HepG2 (cell line): ENCODE measurements around the gene RBP5. TPM values are rescaled to one million over a fixed set of nuclear protein-coding genes. Genes with fewer than 3 reads are reported as not detected.

Experiments used
- ATAC-seq: fragments of 200-7000 bp; cut with Tn5 transposase; 3 replicates; pipeline ENCODE4 v1.9.1; 2020; ENCODE audit warnings: mild to moderate bottlenecking, moderate library complexity
- BruUV-seq: library from RNA; stranded (reverse); fragments of 400-500 nt; replicated peaks from 2 replicates; lab custom pipeline; 2021; lab: Mats Ljungman, UMichigan
- CTCF ChIA-PET: fragments of 300-600 bp; formaldehyde crosslinking; extraction: SDS; loops from one replicate; lab custom pipeline; 2021; ENCODE audit warnings: low total read pairs, inconsistent platforms, low intra/inter-chr PET ratio; lab: Yijun Ruan, JAX
- POLR2A ChIA-PET: fragments of 350-600 bp; sonication (Branson Sonifier 250); formaldehyde crosslinking; loops from one replicate; lab custom pipeline; 2020; ENCODE audit warnings: antibody characterized with exemption, inconsistent platforms; lab: Yijun Ruan, JAX
- DNase-seq: peaks from one replicate; pipeline ENCODE4 v3.0.0-alpha.2; 2015; ENCODE audit warnings: low spot score
- FAIRE-seq: peaks from 3 replicates; lab custom pipeline; 2011; peaks lifted over from hg19 to GRCh38; lab: Jason Lieb, UNC
- H2AFZ ChIP-seq: one replicate; pipeline ENCODE4 v1.6.1; 2011; ENCODE audit warnings: low read length, inconsistent platforms
- H3K27ac ChIP-seq: fragments of 300-600 bp; 3 replicates; pipeline ENCODE4 v1.8.0; 2011; ENCODE audit warnings: mixed run types, mild to moderate bottlenecking, mixed read lengths, low read length, inconsistent platforms; ENCODE audit not compliant: insufficient read depth; ENCODE audit errors: extremely low read length
- H3K27me3 ChIP-seq, 2 experiments: fragments of 200-600 bp in 1 of 2; 2 replicates in 1 of 2; 3 replicates in 1 of 2; pipeline versions ENCODE4 v1.6.0 to v1.8.0; 2011; ENCODE audit warnings: low read length in 2 of 2, mild to moderate bottlenecking in 2 of 2, moderate library complexity in 2 of 2, inconsistent platforms in 1 of 2; ENCODE audit not compliant: insufficient read depth in 2 of 2, control insufficient read depth in 1 of 2
- H3K36me3 ChIP-seq, 2 experiments: fragments of 200-600 bp in 1 of 2; replicated peaks in 1 of 2; 2 replicates in 1 of 2; 3 replicates in 1 of 2; pipeline versions ENCODE4 v1.5.1 to v1.8.0; 2011; ENCODE audit warnings: low read length in 2 of 2, inconsistent platforms in 1 of 2; ENCODE audit not compliant: insufficient read depth in 2 of 2, control insufficient read depth in 1 of 2
- H3K4me1 ChIP-seq: 2 replicates; pipeline ENCODE4 v1.5.1; 2012; ENCODE audit warnings: low read length, inconsistent platforms; ENCODE audit not compliant: insufficient read depth
- H3K4me2 ChIP-seq: 2 replicates; pipeline ENCODE4 v1.6.0; 2011; ENCODE audit warnings: low read depth, low read length, inconsistent platforms
- H3K4me3 ChIP-seq, 3 experiments: fragments of 200-600 bp in 1 of 3; sonication (generic), shearing (Covaris generic) in 1 of 3; replicated peaks in 1 of 3; 2 replicates each; pipeline ENCODE4 v1.5.1; 2011 to 2016; ENCODE audit warnings: low read length in 3 of 3, inconsistent platforms in 2 of 3, low read depth in 2 of 3, mild to moderate bottlenecking in 2 of 3, control low read depth in 1 of 3, mixed read lengths in 1 of 3; ENCODE audit not compliant: insufficient read depth in 1 of 3
- H3K79me2 ChIP-seq: one replicate; pipeline ENCODE4 v1.6.1; 2011; ENCODE audit warnings: low read length, inconsistent platforms; ENCODE audit not compliant: insufficient read depth
- H3K9ac ChIP-seq: 2 replicates; pipeline ENCODE4 v1.6.0; 2011; ENCODE audit warnings: mild to moderate bottlenecking, low read depth, low read length, inconsistent platforms; ENCODE audit not compliant: insufficient read depth
- H3K9me3 ChIP-seq: 2 replicates; pipeline ENCODE4 v1.5.1; 2012; ENCODE audit warnings: mild to moderate bottlenecking, low read length
- H4K20me1 ChIP-seq: 2 replicates; pipeline ENCODE4 v1.6.0; 2011; ENCODE audit warnings: inconsistent platforms, mild to moderate bottlenecking, low read length, moderate library complexity; ENCODE audit not compliant: insufficient read depth
- ATF7-NPFF ChIP-seq: sonication (generic); formaldehyde crosslinking; IDR thresholded peaks from 2 replicates; pipeline ENCODE4 v1.8.1; 2023; ENCODE audit warnings: mild to moderate bottlenecking, low read depth, missing genetic modification reagents, moderate library complexity
- CEBPG ChIP-seq: IDR thresholded peaks from 2 replicates; pipeline ENCODE4 v1.6.1; 2016
- GTF2F1 ChIP-seq: fragments of 150-350 bp; IDR thresholded peaks from 2 replicates; pipeline ENCODE4 v1.6.1; 2014; ENCODE audit warnings: low read length
- HOXD1 ChIP-seq: sonication (generic); formaldehyde crosslinking; IDR thresholded peaks from 2 replicates; pipeline ENCODE4 v1.5.0; 2020; ENCODE audit warnings: missing genetic modification reagents
- KDM1A ChIP-seq: IDR thresholded peaks from 2 replicates; pipeline ENCODE4 v1.6.1; 2016; ENCODE audit warnings: missing compliant biosample characterization
- RBAK ChIP-seq: sonication (generic); formaldehyde crosslinking; IDR thresholded peaks from 2 replicates; pipeline ENCODE4 v1.5.1; 2020; ENCODE audit warnings: mild to moderate bottlenecking, missing genetic modification reagents
- RBM39 ChIP-seq: fragments of 200-400 bp; formaldehyde crosslinking; IDR thresholded peaks from one replicate; pipeline ENCODE4 v1.6.1; 2018; ENCODE audit warnings: antibody characterized with exemption, mild to moderate bottlenecking, low read depth, low read length; ENCODE audit not compliant: poor library complexity, severe bottlenecking
- RNF2 ChIP-seq: fragments of 450-650 bp; conservative IDR thresholded peaks from 2 replicates; pipeline ENCODE4 v1.6.1; 2016; ENCODE audit warnings: low read depth
- TBP ChIP-seq: sonication (generic); formaldehyde crosslinking; IDR thresholded peaks from 2 replicates; pipeline ENCODE4 v1.5.0; 2020; ENCODE audit warnings: missing genetic modification reagents
- TBX2 ChIP-seq: sonication (generic); formaldehyde crosslinking; IDR thresholded peaks from 2 replicates; pipeline ENCODE4 v1.5.0; 2020; ENCODE audit warnings: missing genetic modification reagents, mild to moderate bottlenecking, borderline replicate concordance
- ZNF10 ChIP-seq: sonication (generic); formaldehyde crosslinking; IDR thresholded peaks from 2 replicates; pipeline ENCODE4 v1.4.0; 2020; ENCODE audit warnings: mild to moderate bottlenecking, low read depth, missing genetic modification reagents, borderline replicate concordance
- ZNF326 ChIP-seq: sonication (generic); formaldehyde crosslinking; IDR thresholded peaks from 2 replicates; pipeline ENCODE4 v1.4.0; 2020; ENCODE audit warnings: missing genetic modification reagents, borderline replicate concordance
- ZNF670 ChIP-seq: sonication (generic); formaldehyde crosslinking; IDR thresholded peaks from 2 replicates; pipeline ENCODE4 v1.8.0; 2022; ENCODE audit warnings: mild to moderate bottlenecking, missing genetic modification reagents, borderline replicate concordance
- ZNF678 ChIP-seq: sonication (generic); formaldehyde crosslinking; IDR thresholded peaks from 2 replicates; pipeline ENCODE4 v1.4.0; 2020; ENCODE audit warnings: mild to moderate bottlenecking, missing genetic modification reagents
- WGBS: methylation state at CpG from one replicate; pipeline ENCODE4 v1.1.6; 2017; ENCODE audit warnings: low lambda C conversion rate; 5-methylcytosine and 5-hydroxymethylcytosine counted together
- in situ Hi-C: cut with HindIII; loops from 2 replicates; pipeline ENCODE4 v1.10.0; 2017; ENCODE audit warnings: low pct_unique_long_range_greater_than_20kb; ENCODE audit not compliant: extremely low pct_ligation_motif_present
- intact Hi-C: fragments of 100-400 bp; cut with micrococcal nuclease; formaldehyde crosslinking; loops from one replicate; pipeline ENCODE4 v1.10.0; 2022; ENCODE audit not compliant: unreplicated experiment
- polyA plus RNA-seq, 8 experiments: library from polyadenylated mRNA; depleted of rRNA in 3 of 8; stranded (reverse) in 7 of 8; unstranded in 1 of 8; fragments of >200 nt; fragmentation: Illumina TruSeq in 4 of 8; extraction: Trizol in 4 of 8; gene quantifications; 2 replicates each; pipeline versions ENCODE4 v1.2.1 to v1.2.3, GENCODE V29; 2011 to 2016; ENCODE audit warnings: low read depth in 4 of 8, missing spikeins in 1 of 8, mixed read lengths in 1 of 8; ENCODE audit not compliant: insufficient read depth in 1 of 8
- total RNA-seq, 5 experiments: library from RNA; depleted of rRNA; stranded (reverse); fragments of >200 nt; fragmentation: Illumina TruSeq; extraction: Trizol; gene quantifications; 2 replicates each; pipeline ENCODE4 v1.2.3, GENCODE V29; 2016; ENCODE audit warnings: low read depth in 1 of 5
- TF ChIP-seq, protein P1 (sequence below): sonication (generic); formaldehyde crosslinking; IDR thresholded peaks from 2 replicates; pipeline ENCODE4 v1.8.0; 2022; ENCODE audit warnings: mild to moderate bottlenecking, missing genetic modification reagents, borderline replicate concordance
- TF ChIP-seq, protein P2 (sequence below), 2 experiments: sonication (generic) in 1 of 2; formaldehyde crosslinking in 1 of 2; IDR thresholded peaks; 2 replicates each; pipeline versions ENCODE4 v1.6.1 to v1.9.0; 2014 to 2022; ENCODE audit warnings: antibody characterized with exemption in 1 of 2, borderline replicate concordance in 1 of 2, inconsistent platforms in 1 of 2, low read depth in 1 of 2, missing genetic modification reagents in 1 of 2
- TF ChIP-seq, protein P3 (sequence below), 2 experiments: fragments of 450-650 bp in 1 of 2; sonication (generic) in 1 of 2; formaldehyde crosslinking; IDR thresholded peaks; 2 replicates each; pipeline versions ENCODE4 v1.5.0 to v1.8.0; 2020 to 2022; ENCODE audit warnings: mild to moderate bottlenecking in 1 of 2, missing genetic modification reagents in 1 of 2

RBP5 gene
- total and polyA plus RNA-seq, 2 of the 13 experiments (the other 11 are each of a cell fraction or from before 2014, with no cell fraction given): 13.8 to 19.8 TPM

DNA sequence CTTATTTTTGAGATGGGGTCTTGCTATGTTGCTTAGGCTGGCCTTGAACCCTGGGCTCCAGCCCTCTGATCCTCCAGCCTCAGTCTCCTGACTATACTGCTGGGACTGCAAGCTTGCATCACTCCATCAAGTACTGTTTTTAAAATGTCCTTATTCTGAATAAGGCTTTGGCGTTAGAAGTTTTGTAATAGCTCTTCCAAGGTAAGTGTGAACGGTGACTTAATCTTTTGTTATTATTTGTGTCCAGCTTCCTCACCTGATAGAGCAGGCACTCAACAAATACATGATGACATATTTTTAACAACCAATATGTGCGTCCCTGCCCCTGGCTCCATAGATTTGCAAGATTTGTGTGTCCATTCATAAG lies 21.1 kb downstream of the RBP5 start:
- in situ Hi-C loops (no loop called here), intact Hi-C loops (loop anchor here (2.0 kb wide), 1 partner anchor 15 kb away; the partner anchor contains the start of gene C1R)
- Histone ChIP-seq H3K9ac (peak overlapping the region; percentile 90), H3K36me3 (peaks cover 0 to 3% of the 10 kb centered on the region in 2 experiments; a peak in 2 of 5 replicates), H3K4me1 (peaks cover 36% of the 10 kb centered on the region), H3K4me3 (peak overlapping the region; percentile 72 to 91 (median 74)), H3K9me3 (peaks cover 8% of the 10 kb centered on the region), H3K4me2 (peak overlapping the region; percentile 99), H3K27me3 (no peaks in the 10 kb centered on the region; a peak in 1 of 5 replicates), H4K20me1 (no peaks in the 10 kb centered on the region), H3K79me2 (peaks cover 22% of the 10 kb centered on the region), H3K27ac (peak overlapping the region; percentile 99), H2AFZ (no peak overlapping the region)
- 5% methylated on average over 3 of the region's 3 CpGs for WGBS
- ChIA-PET POLR2A (interaction anchor here (0.6 to 4.3 kb wide), 29 partner anchors 9 to 255 kb away, joined by 3 to 88 read pairs (median 8); partner anchors contain the start of genes C12orf57, C1S, CLSTN3 and EMG1), CTCF (no interaction called here)
- DNase-seq (no peak), ATAC-seq (no peak), FAIRE-seq (no peak)
- no TSS peak for BruUV-seq
- TF ChIP-seq ZNF10 (CRISPR knock-in tag): no peak
- TF ChIP-seq HOXD1 (CRISPR knock-in tag): no peak
- TF ChIP-seq, protein P1, sequence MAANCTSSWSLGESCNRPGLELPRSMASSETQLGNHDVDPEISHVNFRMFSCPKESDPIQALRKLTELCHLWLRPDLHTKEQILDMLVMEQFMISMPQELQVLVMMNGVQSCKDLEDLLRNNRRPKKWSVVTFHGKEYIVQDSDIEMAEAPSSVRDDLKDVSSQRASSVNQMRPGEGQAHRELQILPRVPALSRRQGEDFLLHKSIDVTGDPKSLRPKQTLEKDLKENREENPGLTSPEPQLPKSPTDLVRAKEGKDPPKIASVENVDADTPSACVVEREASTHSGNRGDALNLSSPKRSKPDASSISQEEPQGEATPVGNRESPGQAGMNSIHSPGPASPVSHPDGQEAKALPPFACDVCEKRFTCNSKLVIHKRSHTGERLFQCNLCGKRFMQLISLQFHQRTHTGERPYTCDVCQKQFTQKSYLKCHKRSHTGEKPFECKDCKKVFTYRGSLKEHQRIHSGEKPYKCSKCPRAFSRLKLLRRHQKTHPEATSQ (CRISPR knock-in tag): no peak
- peak; percentile 48; the same call in 1 of the 2 replicates for TF ChIP-seq CEBPG (CRISPR knock-in tag)
- no peak for TF ChIP-seq TBX2
- no peak for TF ChIP-seq ZNF678
- TF ChIP-seq, protein P2, sequence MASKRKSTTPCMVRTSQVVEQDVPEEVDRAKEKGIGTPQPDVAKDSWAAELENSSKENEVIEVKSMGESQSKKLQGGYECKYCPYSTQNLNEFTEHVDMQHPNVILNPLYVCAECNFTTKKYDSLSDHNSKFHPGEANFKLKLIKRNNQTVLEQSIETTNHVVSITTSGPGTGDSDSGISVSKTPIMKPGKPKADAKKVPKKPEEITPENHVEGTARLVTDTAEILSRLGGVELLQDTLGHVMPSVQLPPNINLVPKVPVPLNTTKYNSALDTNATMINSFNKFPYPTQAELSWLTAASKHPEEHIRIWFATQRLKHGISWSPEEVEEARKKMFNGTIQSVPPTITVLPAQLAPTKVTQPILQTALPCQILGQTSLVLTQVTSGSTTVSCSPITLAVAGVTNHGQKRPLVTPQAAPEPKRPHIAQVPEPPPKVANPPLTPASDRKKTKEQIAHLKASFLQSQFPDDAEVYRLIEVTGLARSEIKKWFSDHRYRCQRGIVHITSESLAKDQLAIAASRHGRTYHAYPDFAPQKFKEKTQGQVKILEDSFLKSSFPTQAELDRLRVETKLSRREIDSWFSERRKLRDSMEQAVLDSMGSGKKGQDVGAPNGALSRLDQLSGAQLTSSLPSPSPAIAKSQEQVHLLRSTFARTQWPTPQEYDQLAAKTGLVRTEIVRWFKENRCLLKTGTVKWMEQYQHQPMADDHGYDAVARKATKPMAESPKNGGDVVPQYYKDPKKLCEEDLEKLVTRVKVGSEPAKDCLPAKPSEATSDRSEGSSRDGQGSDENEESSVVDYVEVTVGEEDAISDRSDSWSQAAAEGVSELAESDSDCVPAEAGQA (IDR thresholded peaks at IDR 0.05; ENCODE audit: low read depth): no peak
- TF ChIP-seq, protein P2 (CRISPR knock-in tag; IDR thresholded peaks at IDR 0.05; ENCODE audit: borderline replicate concordance): no peak
- TF ChIP-seq RBM39: no peak
- no peak for TF ChIP-seq ZNF326
- TF ChIP-seq RNF2: no peak
- TF ChIP-seq ATF7-NPFF (CRISPR knock-in tag): no peak
- no peak for TF ChIP-seq TBP (CRISPR knock-in tag)
- 0 out of 2 replicates have a peak, but pooled peaks have one; percentile 6 for TF ChIP-seq ZNF670 (CRISPR knock-in tag)
- TF ChIP-seq RBAK (CRISPR knock-in tag): no peak
- TF ChIP-seq GTF2F1: no peak
- TF ChIP-seq, protein P3, sequence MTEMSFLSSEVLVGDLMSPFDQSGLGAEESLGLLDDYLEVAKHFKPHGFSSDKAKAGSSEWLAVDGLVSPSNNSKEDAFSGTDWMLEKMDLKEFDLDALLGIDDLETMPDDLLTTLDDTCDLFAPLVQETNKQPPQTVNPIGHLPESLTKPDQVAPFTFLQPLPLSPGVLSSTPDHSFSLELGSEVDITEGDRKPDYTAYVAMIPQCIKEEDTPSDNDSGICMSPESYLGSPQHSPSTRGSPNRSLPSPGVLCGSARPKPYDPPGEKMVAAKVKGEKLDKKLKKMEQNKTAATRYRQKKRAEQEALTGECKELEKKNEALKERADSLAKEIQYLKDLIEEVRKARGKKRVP (CRISPR knock-in tag; IDR thresholded peaks at IDR 0.05): peak in 1 of 2 experiments; percentile 56; a peak in 1 of 4 replicates
- TF ChIP-seq KDM1A (CRISPR knock-in tag): no peak
